Endothelial cell of umbilical vein (primary cell): ENCODE data around the gene MINDY4. TPM values are rescaled to one million over a fixed set of nuclear protein-coding genes. Genes with fewer than 3 reads are reported as not detected.

ENCODE experiments used
- BruUV-seq: library from RNA; stranded (reverse); fragments of 400-500 nt; replicated peaks from 2 replicates; lab custom pipeline; 2021; lab: Mats Ljungman, UMichigan
- CTCF ChIA-PET: fragments of 300-600, 350-600 bp; sonication (Branson Sonifier 250); formaldehyde crosslinking; loops from one replicate; lab custom pipeline; 2021; ENCODE audit warnings: antibody characterized with exemption, inconsistent platforms; lab: Charles Lee
- POLR2A ChIA-PET: fragments of 300-600, 350-600 bp; sonication (Branson Sonifier 250); formaldehyde crosslinking; loops from one replicate; lab custom pipeline; 2021; ENCODE audit warnings: antibody characterized with exemption, inconsistent platforms; lab: Charles Lee
- DNase-seq: peaks from one replicate; pipeline ENCODE4 v3.0.0-alpha.2; 2011; ENCODE audit warnings: low read depth, low spot score
- FAIRE-seq: peaks from 2 replicates; lab custom pipeline; 2011; peaks lifted over from hg19 to GRCh38; lab: Jason Lieb, UNC
- H2AFZ ChIP-seq: 2 replicates; pipeline ENCODE4 v1.6.0; 2012; ENCODE audit warnings: low read depth, low read length, control low read depth, inconsistent platforms
- H3K27ac ChIP-seq: 2 replicates; pipeline ENCODE4 v1.5.1; 2011; ENCODE audit warnings: low read depth, mild to moderate bottlenecking, control low read depth, low read length, moderate library complexity; ENCODE audit not compliant: insufficient read depth
- H3K27me3 ChIP-seq, 2 experiments: 2 replicates each; pipeline versions ENCODE4 v1.6.0 to v1.6.1; 2011; ENCODE audit warnings: low read length in 2 of 2, mixed read lengths in 1 of 2; ENCODE audit not compliant: control insufficient read depth in 2 of 2, insufficient read depth in 2 of 2
- H3K36me3 ChIP-seq, 2 experiments: 2 replicates in 1 of 2; 3 replicates in 1 of 2; pipeline ENCODE4 v1.5.1; 2011; ENCODE audit warnings: low read length in 2 of 2, mild to moderate bottlenecking in 1 of 2, moderate library complexity in 1 of 2; ENCODE audit not compliant: control insufficient read depth in 2 of 2, insufficient read depth in 2 of 2; ENCODE audit errors: extremely low read depth in 1 of 2
- H3K4me1 ChIP-seq: 3 replicates; pipeline ENCODE4 v1.5.1; 2011; ENCODE audit warnings: mild to moderate bottlenecking, low read length; ENCODE audit not compliant: control insufficient read depth, insufficient read depth; ENCODE audit errors: extremely low read depth
- H3K4me2 ChIP-seq: 2 replicates; pipeline ENCODE4 v1.6.1; 2011; ENCODE audit warnings: low read length, control low read depth, mixed read lengths; ENCODE audit not compliant: insufficient read depth
- H3K4me3 ChIP-seq, 3 experiments: fragments of 200-600 bp in 1 of 3; sonication (generic), shearing (Covaris generic) in 1 of 3; replicated peaks in 1 of 3; 2 replicates each; pipeline ENCODE4 v1.5.1; 2011 to 2016; ENCODE audit warnings: control low read depth in 3 of 3, low read length in 3 of 3, mild to moderate bottlenecking in 2 of 3, inconsistent platforms in 1 of 3, low read depth in 1 of 3, moderate library complexity in 1 of 3; ENCODE audit not compliant: insufficient read depth in 1 of 3
- H3K79me2 ChIP-seq: 2 replicates; pipeline ENCODE4 v1.6.0; 2012; ENCODE audit warnings: low read length, inconsistent platforms; ENCODE audit not compliant: control insufficient read depth, insufficient read depth
- H3K9ac ChIP-seq: replicated peaks from 2 replicates; pipeline ENCODE3; 2011; ENCODE audit warnings: low read length, control low read depth; ENCODE audit not compliant: insufficient read depth; ENCODE audit errors: extremely low read depth
- H3K9me1 ChIP-seq: replicated peaks from 3 replicates; pipeline ENCODE4 v1.6.0; 2011; ENCODE audit warnings: mild to moderate bottlenecking, low read length; ENCODE audit not compliant: control insufficient read depth, insufficient read depth; ENCODE audit errors: extremely low read depth
- H3K9me3 ChIP-seq: replicated peaks from 2 replicates; pipeline ENCODE4 v1.5.1; 2012; ENCODE audit warnings: low read length, inconsistent platforms; ENCODE audit not compliant: control insufficient read depth, insufficient read depth
- H4K20me1 ChIP-seq: replicated peaks from 2 replicates; pipeline ENCODE3; 2011; ENCODE audit warnings: mild to moderate bottlenecking, low read length; ENCODE audit not compliant: control insufficient read depth, insufficient read depth; ENCODE audit errors: extremely low read depth
- CTCF ChIP-seq, 2 donors: IDR thresholded peaks; 1 replicate in 1 of 2; 2 replicates in 1 of 2; pipeline ENCODE4 v1.5.1; 2011; ENCODE audit warnings: low read length in 2 of 2, mild to moderate bottlenecking in 2 of 2, moderate library complexity in 2 of 2, control low read depth in 1 of 2, inconsistent platforms in 1 of 2, low read depth in 1 of 2; ENCODE audit not compliant: insufficient read depth in 1 of 2; ENCODE audit errors: extremely low read depth in 1 of 2
- EZH2 ChIP-seq: IDR thresholded peaks from 2 replicates; pipeline ENCODE4 v1.6.1; 2012; ENCODE audit warnings: borderline replicate concordance, low read depth, mild to moderate bottlenecking, moderate library complexity, low read length, inconsistent platforms; ENCODE audit not compliant: severe bottlenecking
- FOS ChIP-seq: IDR thresholded peaks from 2 replicates; pipeline ENCODE4 v1.6.1; 2011; ENCODE audit warnings: mild to moderate bottlenecking, low read length, moderate library complexity, borderline replicate concordance; ENCODE audit not compliant: insufficient read depth
- GATA2 ChIP-seq: IDR thresholded peaks from 2 replicates; pipeline ENCODE4 v1.7.0; 2011; ENCODE audit warnings: low read depth, mild to moderate bottlenecking, moderate library complexity, mixed read lengths, low read length; ENCODE audit not compliant: insufficient read length, insufficient read depth
- JUN ChIP-seq: IDR thresholded peaks from 2 replicates; pipeline ENCODE4 v1.6.1; 2011; ENCODE audit warnings: borderline replicate concordance, low read depth; ENCODE audit not compliant: insufficient read length, insufficient read depth
- MAX ChIP-seq: IDR thresholded peaks from 2 replicates; pipeline ENCODE4 v1.6.1; 2011; ENCODE audit not compliant: insufficient read depth, insufficient read length
- MYC ChIP-seq: IDR thresholded peaks from one replicate; pipeline ENCODE4 v1.6.1; 2011; ENCODE audit warnings: mild to moderate bottlenecking, low read depth, low read length
- POLR2A ChIP-seq: IDR thresholded peaks from 2 replicates; pipeline ENCODE4 v1.6.1; 2012; ENCODE audit warnings: low read depth, mild to moderate bottlenecking, control low read depth, low read length
- POLR2AphosphoS5 ChIP-seq: IDR thresholded peaks from 2 replicates; pipeline ENCODE4 v1.6.1; 2012; ENCODE audit warnings: low read depth, mild to moderate bottlenecking, control low read depth, low read length, moderate library complexity; ENCODE audit not compliant: insufficient read depth
- dilution Hi-C: fragments of 300-500 bp; cut with MboI; formaldehyde crosslinking; loops from one replicate; pipeline ENCODE4 v1.15.0; 2019; ENCODE audit warnings: low sequenced_read_pairs; ENCODE audit not compliant: extremely low pct_ligation_motif_present
- intact Hi-C: fragments of 100-400 bp; cut with micrococcal nuclease; formaldehyde crosslinking; loops from one replicate; pipeline ENCODE4 v1.10.0; 2022
- polyA plus RNA-seq, 4 experiments: library from polyadenylated mRNA; depleted of rRNA in 3 of 4; stranded (reverse) in 3 of 4; unstranded in 1 of 4; fragments of >200 nt; gene quantifications; 2 replicates each; pipeline versions ENCODE4 v1.2.1 to v1.2.3, GENCODE V29; 2011 to 2012; ENCODE audit warnings: missing spikeins in 1 of 4
- total RNA-seq: library from RNA; stranded (reverse); gene quantifications from 2 replicates; pipeline ENCODE4 v1.2.3, GENCODE V29; 2021

The MINDY4 gene
- total and polyA plus RNA-seq, 2 donors (not counting 3 experiments of a cell fraction or from before 2014, with no cell fraction given), result 2.2 to 4.7 TPM

DNA sequence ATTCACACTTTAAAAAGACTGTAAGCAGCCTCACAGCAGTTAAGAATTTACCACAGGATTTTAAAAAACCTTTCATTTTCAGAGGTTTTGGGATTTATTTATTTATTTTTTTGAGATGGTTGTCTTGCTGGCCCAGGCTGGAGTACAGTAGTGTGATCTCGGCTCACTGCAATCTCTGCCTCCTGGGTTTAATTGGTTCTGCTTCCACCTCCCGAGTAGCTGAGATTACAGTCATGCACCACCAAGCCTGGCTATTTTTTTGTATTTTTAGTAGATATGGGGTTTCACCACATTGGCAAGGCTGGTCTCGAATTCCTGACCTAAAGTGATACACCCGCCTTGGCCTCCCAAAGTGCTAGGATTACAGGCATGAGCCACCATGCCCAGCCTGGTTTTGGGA is 19.1 kb downstream of the MINDY4 start:
- H3K36me3 ChIP-seq, result peaks cover 0 to 7% of the 10 kb centered on the region in 2 experiments
- dilution Hi-C loops, result no loop called here
- POLR2A ChIA-PET, result no interaction called here

More for the DNA sequence above, 19.1 kb downstream of the MINDY4 start:
- no TSS peak for BruUV-seq
- no peak for DNase-seq
- Histone ChIP-seq H4K20me1 (no peaks in the 10 kb centered on the region), H3K79me2 (no peaks in the 10 kb centered on the region), H3K9me3 (no peaks in the 10 kb centered on the region), H3K27ac (no peak overlapping the region), H3K27me3 (no peaks in the 10 kb centered on the region), H3K4me3 (no peak overlapping the region), H3K9me1 (no peaks in the 10 kb centered on the region), H2AFZ (no peak overlapping the region), H3K4me1 (peaks cover 10% of the 10 kb centered on the region), H3K9ac (no peak overlapping the region), H3K4me2 (no peak overlapping the region)
- FAIRE-seq, result peak; percentile 8
- CTCF ChIA-PET, result interaction anchor here (0.7 to 2.0 kb wide), 3 partner anchors 9 to 50 kb away, joined by 3 to 9 read pairs (median 4); no protein-coding TSS in a partner anchor
- intact Hi-C loops, result no loop called here
- TF ChIP-seq JUN, result no peak
- no peak for TF ChIP-seq MAX
- TF ChIP-seq MYC, result no peak
- TF ChIP-seq CTCF (IDR thresholded peaks at IDR 0.05; ENCODE audit: extremely low read depth in 1 of 2, insufficient read depth in 1 of 2, low read depth in 1 of 2, low read length in 2 of 2), result no peak
- TF ChIP-seq POLR2A, result no peak
- TF ChIP-seq EZH2, result no peak
- no peak for TF ChIP-seq POLR2AphosphoS5
- no peak for TF ChIP-seq FOS
- TF ChIP-seq GATA2, result no peak
